HG03280 (cell line): ENCODE data around the gene PPM1M.

Experiments used
- ATAC-seq: cut with Tn5 transposase; IDR thresholded peaks from one replicate; pipeline ENCODE4 v1.9.1; 2021; ENCODE audit warnings: mild to moderate bottlenecking, moderate library complexity; ENCODE audit not compliant: unreplicated experiment

PPM1M gene, protein sequence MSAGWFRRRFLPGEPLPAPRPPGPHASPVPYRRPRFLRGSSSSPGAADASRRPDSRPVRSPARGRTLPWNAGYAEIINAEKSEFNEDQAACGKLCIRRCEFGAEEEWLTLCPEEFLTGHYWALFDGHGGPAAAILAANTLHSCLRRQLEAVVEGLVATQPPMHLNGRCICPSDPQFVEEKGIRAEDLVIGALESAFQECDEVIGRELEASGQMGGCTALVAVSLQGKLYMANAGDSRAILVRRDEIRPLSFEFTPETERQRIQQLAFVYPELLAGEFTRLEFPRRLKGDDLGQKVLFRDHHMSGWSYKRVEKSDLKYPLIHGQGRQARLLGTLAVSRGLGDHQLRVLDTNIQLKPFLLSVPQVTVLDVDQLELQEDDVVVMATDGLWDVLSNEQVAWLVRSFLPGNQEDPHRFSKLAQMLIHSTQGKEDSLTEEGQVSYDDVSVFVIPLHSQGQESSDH

DNA sequence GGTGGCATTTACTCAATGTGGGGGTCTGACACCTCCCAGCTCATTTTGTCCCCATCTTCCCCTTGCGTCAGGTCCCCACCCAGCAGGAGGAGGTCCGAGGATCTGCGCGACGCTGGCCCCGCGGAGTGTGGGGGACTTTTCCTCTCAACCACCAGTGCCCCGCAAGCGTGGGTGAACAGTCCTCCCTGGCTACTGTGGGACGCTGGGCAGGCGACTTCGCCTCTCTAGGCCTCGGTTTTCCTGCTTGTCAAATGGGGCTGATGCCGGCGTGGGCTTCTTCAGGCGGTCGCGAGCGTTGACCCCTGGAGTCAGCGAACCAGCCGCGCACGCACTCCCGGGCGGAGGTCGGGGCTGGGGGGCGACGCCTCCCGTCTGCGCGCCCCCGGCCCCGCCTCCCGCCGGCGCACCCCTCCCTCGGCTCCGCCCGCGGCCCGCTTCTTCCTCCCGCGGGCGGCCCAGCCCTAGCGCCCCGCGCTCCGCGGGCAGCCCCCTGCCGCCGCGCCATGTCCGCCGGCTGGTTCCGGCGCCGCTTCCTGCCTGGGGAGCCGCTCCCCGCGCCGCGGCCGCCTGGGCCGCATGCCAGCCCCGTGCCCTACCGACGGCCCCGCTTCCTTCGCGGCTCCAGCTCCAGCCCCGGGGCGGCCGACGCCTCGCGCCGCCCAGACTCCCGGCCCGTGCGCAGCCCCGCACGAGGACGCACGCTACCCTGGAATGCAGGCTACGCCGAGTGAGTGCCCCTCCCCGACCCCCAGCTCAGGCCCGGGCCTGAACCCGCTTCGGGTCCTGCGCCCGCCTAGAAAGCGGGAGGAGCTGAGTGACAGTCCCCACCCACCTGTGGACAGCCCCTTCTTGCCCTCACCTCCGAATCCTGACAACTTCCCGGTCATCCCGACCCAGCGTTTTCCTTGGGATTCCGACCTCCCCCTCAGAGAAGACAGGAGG lies at the start of gene PPM1M:
Gene PPM1M (plus strand): TSS at position 438 of the 942 bp plus-strand sequence. CDS start 66 bp downstream, at position 504.
- no peak for ATAC-seq

DNA sequence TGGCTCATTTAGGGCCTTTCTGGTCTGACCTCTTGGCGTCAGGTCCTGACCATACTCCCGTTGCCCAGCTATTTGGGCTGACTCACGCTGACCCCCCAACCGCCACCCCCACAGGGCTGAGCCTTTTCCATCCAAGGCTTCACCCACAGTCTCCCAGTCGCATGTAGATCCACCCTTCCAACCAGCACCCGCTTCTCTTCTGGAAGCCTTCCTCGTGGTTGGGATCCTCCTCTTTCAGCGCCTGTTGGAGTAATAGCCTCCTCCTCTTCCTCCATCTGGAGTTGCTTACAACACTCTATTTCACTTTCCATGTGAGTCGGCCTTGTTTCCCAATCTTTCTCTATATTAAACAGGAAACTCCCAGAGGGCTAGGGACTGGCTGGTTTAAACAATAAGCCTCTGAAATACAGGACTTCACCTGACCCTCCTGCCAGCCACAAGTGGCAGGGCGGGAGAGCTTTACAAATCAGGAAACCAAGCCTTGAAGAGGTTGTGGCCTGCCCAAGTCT lies 49.7 kb upstream of the PPM1M start:
- ATAC-seq: no peak

DNA sequence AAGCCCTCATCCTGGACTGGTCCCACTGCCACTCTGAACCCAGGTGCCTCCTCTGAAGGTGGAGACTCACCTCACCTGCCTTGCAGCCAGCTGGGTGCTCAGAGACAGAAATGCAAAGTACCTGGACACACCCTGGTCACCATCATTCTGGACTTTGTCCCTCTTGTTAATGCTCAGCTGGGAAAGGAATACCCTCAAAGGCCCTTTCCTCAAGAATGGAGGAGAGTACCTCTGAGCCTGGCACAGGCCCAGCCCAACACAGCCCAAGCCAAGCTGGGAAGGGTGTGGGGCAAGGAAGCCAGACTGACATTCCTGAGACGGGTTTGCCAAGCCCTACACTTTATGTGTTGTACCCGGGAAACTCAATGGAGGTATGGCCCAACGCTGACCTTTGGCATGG lies 48.6 kb upstream of the PPM1M start:
- no peak for ATAC-seq

DNA sequence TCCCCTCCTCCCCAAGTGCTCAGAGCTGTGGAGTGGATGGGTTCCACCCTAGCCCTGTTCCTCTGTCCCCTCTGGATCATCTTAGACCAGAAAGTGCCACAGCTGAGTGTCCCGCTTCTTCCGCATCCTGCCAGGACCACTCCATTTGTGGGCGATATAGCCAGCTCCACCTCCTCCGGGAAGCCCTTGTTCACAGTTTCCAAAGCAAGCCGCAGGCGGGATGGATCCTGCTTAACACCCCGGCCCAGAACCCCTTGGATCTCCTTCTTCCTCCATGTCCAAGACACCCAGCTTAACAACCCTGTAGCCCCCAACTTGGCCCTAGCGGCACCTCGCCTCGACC lies 48.1 kb upstream of the PPM1M start:
- no peak for ATAC-seq

DNA sequence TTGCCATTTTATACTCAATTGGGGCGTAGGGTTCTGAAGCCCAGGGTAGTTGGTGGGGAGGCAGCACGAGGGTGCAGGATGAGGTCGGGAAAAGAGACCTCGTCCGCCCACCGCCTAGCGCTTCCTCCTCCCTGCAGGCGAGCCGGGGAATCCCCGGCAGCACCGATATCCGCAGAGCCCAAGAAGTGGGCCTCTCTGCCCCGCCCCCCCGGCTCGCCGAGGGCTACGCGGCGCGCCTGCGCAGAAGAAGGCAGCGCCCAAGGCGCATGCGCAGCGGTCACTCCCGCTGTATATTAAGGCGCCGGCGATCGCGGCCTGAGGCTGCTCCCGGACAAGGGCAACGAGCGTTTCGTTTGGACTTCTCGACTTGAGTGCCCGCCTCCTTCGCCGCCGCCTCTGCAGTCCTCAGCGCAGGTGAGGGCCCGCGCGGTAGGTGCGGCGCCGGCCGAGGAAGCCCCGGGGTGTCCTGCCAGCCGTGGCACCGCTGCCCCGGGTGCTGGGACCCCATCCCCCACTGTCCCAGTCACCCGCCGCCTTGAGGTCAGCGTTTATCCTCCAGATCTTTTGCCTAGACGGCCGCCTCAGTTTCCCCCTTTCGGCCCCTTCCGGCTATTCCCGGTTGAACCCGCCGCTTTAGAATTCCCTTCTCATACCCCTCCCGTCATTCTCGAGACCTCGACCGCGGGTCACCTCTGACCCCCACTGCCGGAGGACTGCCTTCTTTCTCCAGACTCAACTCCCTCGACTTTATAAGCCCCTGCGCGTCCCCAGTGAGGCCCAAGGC lies 47.5 kb upstream of the PPM1M start, which contains the start of gene ALAS1:
Gene ALAS1 (plus strand): TSS at position 319 of the 784 bp plus-strand sequence. CDS start 1,082 bp downstream, outside the sequence.
- peak; percentile 87 for ATAC-seq

DNA sequence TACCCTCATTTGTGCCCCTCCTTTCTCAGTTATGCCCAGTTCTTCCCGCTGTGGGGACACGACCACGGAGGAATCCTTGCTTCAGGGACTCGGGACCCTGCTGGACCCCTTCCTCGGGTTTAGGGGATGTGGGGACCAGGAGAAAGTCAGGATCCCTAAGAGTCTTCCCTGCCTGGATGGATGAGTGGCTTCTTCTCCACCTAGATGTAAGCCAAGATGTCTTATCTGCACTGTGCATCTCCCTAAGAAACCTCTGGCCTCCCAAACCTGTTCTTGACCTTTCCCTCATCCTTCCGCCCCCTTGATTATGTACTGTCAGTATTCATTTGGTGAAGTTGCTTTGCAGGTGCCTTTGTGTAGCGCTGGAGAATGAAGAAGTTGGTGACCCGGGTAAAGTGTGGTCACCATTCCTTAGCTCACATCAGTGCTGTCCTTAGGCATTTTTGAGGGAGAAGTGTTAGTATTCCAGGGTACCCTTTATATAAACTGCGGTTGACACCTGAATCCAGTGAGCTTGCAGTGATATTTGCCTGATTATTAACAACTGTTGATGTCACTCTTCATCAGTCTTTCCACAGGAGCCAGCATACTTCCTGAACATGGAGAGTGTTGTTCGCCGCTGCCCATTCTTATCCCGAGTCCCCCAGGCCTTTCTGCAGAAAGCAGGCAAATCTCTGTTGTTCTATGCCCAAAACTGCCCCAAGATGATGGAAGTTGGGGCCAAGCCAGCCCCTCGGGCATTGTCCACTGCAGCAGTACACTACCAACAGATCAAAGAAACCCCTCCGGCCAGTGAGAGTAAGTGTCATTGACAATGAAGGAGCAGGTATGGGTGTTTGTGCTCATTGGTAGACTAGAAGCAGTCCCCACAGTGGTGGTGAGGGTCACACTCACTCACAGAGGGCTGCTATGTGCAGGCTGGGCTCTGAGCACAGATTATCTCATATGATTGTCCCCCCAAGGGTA lies 46.6 kb upstream of the PPM1M start:
- no peak for ATAC-seq

DNA sequence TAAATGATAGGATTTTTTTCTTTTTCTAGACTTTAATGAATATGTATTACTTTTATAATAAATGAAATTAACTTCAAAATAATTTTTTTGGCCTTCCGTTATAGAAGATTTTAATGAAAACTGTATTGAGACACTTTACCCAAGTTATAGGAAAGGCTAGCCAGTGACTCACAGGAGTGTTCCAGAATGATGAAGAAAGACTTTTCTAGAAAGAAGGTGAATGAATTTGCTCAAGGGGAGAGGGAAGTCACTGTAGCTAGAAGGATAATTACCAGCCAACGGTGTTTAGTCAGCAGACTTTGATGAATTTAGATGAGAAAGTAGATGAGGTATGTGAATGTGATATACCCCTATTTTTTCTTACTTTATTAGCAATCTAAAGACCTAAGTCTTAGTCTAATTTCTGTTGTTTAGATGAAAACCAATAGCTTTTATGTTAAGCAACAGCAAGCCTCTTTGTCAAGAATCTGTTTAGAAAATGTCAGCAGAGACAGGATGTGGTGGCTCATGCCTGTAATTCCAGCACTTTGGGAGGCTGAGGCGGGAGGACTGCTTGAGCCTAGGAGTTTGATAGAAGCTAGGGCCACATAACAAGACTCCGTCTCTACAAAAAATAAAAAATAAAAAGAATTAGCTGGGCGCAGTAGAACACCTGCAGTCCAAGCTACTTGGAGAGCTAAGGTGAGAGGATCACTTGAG lies 44.4 kb upstream of the PPM1M start:
- no peak for ATAC-seq

DNA sequence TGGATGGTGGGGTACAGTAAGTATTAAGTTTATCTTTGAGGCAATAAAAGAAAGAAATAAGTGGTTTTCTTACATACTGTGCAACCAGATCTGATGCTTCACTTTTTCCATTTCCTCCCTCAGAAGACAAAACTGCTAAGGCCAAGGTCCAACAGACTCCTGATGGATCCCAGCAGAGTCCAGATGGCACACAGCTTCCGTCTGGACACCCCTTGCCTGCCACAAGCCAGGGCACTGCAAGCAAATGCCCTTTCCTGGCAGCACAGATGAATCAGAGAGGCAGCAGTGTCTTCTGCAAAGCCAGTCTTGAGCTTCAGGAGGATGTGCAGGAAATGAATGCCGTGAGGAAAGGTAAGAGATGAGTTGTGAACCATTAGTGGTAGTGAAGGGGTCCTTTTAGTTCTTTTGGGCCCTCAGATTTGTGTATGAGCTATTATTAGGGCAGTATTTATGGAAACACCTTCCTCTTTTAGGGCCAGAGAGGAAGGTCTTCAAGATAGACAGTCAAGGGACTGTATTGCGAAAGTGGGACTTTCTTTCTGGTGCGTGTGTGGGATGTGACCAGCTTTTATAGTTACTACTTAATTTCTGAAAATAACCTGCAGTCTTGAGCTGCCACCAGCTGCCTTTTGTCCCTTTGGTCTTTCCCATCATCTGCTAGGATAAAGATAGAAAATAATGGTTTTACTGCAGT lies 43.0 kb upstream of the PPM1M start:
- no peak for ATAC-seq

DNA sequence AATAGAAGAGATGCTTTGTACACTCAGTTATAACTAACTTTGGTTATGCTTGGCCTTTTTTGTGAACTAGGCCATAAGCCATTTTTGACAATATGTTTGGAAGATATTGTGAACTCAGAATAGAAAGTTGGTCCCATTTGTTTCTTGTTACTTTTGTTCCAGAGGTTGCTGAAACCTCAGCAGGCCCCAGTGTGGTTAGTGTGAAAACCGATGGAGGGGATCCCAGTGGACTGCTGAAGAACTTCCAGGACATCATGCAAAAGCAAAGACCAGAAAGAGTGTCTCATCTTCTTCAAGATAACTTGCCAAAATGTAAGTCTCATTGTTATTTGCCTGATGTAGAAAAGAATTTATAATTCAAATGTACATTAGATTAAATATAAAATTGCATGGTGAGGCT lies 41.9 kb upstream of the PPM1M start:
- ATAC-seq: no peak

DNA sequence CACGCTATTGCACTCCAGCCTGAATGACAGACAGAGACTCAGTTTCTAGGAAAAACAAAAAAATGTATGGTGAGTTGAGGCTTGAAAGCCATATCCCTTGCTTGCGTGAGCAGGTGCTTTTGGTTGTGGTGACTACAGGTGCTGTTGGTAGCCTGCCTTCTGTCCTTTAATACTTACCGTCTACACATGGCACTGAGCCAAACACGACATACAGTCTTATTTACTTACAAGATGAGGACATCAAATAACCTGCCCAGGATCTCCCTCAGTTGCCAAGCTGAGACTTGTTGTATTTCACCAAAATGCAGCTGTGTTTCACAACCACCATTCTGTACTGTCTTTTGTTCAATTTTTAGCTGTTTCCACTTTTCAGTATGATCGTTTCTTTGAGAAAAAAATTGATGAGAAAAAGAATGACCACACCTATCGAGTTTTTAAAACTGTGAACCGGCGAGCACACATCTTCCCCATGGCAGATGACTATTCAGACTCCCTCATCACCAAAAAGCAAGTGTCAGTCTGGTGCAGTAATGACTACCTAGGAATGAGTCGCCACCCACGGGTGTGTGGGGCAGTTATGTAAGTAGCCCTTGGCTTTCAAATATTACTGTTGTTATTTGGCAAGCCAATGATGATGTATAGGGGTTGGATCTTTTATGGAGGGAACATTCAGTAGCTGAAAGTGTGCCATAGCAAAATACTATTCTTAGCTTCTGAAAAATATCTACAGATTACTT lies 41.1 kb upstream of the PPM1M start:
- ATAC-seq: no peak

DNA sequence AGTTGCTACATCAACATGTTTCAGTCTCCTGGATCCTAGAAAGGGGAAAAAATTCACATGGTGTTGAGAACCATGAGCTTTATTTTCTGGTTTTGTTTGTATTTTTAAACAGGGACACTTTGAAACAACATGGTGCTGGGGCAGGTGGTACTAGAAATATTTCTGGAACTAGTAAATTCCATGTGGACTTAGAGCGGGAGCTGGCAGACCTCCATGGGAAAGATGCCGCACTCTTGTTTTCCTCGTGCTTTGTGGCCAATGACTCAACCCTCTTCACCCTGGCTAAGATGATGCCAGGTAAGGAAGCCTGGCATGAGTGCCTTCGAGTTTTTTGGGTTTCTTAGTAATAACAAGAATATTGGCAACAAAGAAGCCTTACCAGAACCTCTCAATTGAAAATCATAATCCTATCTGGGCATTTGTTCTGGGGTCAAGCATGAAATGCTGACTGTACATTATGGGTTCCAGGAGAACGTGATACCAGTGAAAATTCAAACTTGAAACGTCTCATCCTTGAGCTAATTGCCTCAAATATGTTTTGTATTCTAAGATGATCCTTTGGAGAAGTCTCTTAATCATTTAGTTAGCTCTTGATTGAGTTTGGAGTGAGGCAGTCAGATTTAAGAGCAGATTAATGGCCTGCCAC lies 39.7 kb upstream of the PPM1M start:
- no peak for ATAC-seq

DNA sequence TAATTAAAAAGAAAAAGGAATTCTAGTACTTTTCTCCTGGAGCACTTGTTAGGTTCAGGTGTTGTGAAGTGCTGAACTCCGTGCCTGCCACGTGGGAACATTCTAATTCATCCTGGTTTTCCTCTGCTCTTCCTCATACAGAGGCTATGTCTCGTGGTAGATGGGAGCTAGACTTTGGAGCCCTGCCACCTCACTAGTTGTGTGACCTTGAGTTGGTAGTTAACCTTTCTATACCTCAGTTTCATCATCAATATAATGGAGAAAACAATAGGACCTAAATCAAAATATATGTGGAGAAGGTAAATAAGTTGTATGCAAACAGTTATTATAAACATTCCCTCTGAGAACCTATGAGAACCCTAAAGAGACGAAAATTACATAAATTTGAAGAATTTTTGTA lies 37.0 kb upstream of the PPM1M start:
- ATAC-seq: no peak

DNA sequence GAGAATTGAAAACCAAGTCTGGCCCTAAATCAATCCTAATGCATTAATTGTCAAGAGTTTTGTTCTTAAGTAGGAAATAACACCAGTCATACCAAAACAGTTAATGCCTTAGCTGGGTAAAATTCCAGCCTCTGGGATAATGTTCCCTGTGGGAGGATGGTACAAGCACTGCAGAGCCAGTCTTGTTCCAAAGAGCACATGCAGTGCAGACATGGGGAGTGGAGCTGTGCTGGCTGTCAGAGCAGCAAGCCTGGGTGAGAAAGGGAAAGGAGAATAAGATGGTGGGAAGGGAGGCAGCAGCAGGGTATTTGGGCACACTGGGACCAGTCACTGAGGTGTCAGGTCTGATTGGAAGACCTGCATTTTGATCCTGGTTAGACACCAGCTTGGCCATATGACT lies 35.5 kb upstream of the PPM1M start:
- ATAC-seq: no peak

DNA sequence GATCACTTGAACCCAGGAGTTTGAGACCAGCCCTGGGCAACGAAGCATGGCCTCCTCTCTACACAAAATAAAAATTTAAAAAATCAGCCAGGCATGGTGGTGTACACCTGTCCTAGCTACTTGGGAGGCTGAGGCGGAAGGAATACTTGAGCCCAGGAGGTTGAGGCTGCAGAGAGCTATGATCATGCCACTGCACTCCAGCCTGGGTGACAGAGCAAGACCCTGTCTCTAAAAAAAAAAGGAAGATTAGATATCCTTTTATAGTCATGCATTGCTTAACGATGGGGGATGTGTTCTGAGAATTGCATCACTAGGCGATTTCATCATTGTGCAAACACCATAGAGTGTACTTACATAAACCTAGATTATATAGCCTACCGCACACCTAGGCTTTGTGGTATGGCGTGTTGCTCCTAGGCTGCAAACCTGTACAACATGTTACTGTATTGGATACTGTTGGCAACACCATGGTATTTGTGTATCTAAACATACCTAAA lies 35.0 kb upstream of the PPM1M start:
- no peak for ATAC-seq

DNA sequence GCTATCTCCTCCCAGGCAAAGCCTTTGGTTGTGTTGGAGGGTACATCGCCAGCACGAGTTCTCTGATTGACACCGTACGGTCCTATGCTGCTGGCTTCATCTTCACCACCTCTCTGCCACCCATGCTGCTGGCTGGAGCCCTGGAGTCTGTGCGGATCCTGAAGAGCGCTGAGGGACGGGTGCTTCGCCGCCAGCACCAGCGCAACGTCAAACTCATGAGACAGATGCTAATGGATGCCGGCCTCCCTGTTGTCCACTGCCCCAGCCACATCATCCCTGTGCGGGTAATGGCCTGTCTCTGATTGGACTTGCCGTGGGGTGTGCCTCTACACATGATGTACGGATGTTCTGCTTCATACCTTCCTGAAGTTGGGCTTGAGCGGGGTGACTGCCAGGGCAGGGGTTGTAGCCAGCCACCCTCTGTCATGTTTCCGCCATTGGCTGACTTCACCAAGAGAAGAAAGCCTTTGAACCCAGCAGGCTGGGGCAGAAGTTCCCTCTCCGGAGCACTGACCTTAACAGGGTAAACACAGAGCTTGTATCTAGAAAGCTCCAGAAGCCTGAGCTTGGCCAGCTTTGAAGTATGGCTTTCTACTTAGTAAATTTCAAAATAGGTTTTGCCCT lies 34.2 kb upstream of the PPM1M start:
- ATAC-seq: no peak

DNA sequence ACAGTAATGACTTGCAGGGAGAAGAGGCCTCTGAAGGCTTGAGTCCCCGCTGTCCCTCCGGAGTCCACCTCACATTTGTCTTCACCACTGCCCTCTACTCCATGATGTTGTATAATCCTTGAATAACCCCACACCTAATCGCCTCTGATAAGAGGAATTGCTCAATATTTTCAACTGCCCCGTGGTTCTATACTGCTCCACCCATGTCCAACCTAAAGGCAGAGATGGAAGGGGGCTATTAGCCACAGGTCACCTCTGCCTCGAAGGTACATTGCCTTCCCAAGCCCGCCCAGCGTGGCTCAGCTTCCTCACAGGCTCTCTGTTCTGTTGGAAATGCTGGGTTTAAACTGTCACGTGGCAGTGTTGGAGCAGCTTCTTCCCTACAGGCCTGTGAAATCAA lies 32.6 kb upstream of the PPM1M start:
- ATAC-seq: no peak

DNA sequence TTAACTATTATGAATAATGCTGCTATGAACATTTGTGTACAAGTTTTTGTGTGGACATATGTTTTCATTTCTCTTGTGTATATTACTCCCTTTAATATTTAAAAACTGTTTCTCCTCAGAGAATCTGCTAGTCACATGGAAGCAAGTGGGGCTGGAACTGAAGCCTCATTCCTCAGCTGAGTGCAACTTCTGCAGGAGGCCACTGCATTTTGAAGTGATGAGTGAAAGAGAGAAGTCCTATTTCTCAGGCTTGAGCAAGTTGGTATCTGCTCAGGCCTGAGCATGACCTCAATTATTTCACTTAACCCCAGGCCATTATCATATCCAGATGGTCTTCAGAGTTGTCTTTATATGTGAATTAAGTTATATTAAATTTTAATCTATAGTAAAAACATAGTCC lies 31.7 kb upstream of the PPM1M start:
- ATAC-seq: no peak
